Fibroblast of pulmonary artery (primary cell): Measurements from ENCODE around the gene ASPG.

Source experiments
- DNase-seq: peaks from one replicate; pipeline ENCODE4 v3.0.0-alpha.2; 2010; ENCODE audit warnings: low read depth
- H3K4me3 ChIP-seq: replicated peaks from 2 replicates; pipeline ENCODE4 v1.5.1; 2011; ENCODE audit warnings: low read depth, mild to moderate bottlenecking, control low read depth, low read length, moderate library complexity
- TF ChIP-seq, protein P1 (sequence below): IDR thresholded peaks from 2 replicates; pipeline ENCODE4 v1.5.1; 2011; ENCODE audit warnings: mild to moderate bottlenecking, control low read depth, low read length, inconsistent platforms; ENCODE audit errors: missing control alignments

The ASPG gene

DNA sequence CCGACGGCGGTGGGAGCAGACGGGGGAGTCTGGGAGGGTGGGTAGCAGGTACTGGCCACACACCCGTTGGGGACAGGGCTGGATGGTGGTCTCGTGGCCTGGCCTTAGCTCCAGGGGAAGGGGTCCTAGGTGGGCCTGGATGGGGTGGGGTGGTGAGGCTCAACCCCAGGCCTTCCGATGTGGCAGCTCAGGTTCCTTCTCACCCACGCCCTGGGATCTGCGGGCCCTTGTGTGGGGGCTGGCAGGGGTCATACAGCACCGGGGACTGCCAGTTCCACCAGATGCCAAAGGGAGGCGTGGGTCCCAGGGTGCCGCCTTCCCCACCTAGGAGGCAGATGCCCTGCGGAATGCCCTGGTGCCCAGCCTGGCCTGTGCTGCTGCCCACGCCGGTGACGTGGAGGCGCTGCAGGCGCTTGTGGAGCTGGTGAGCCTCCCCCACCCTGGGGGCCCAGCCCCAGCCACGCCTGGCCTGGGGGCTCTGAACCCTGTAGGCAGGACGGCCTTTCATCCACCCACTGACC lies 21.0 kb downstream of the ASPG start:
- no peak for DNase-seq
- TF ChIP-seq, protein P1, sequence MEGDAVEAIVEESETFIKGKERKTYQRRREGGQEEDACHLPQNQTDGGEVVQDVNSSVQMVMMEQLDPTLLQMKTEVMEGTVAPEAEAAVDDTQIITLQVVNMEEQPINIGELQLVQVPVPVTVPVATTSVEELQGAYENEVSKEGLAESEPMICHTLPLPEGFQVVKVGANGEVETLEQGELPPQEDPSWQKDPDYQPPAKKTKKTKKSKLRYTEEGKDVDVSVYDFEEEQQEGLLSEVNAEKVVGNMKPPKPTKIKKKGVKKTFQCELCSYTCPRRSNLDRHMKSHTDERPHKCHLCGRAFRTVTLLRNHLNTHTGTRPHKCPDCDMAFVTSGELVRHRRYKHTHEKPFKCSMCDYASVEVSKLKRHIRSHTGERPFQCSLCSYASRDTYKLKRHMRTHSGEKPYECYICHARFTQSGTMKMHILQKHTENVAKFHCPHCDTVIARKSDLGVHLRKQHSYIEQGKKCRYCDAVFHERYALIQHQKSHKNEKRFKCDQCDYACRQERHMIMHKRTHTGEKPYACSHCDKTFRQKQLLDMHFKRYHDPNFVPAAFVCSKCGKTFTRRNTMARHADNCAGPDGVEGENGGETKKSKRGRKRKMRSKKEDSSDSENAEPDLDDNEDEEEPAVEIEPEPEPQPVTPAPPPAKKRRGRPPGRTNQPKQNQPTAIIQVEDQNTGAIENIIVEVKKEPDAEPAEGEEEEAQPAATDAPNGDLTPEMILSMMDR: no peak
- H3K4me3 ChIP-seq: no peak overlapping the region

DNA sequence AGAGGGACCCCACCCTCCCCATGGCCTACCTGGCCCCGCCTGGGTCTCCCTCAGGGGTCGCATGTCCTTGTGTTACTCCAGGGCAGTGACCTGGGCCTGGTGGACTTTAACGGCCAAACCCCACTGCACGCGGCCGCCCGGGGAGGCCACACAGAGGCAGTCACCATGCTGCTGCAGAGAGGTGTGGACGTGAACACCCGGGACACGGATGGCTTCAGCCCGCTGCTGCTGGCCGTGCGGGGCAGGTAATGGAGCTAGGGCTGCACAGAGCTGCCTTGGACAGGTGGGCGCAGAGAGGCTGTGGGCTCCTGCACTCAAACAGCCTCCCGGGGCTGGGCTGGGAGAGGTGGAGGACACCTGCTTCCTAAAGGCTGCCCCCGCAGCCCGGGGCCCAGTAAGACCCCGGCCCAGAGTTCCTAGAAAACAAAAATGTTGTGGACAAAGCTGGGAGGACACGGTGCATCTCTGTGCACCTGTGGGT lies 21.6 kb downstream of the ASPG start:
- DNase-seq: no peak
- TF ChIP-seq, protein P1: no peak
- H3K4me3 ChIP-seq: no peak overlapping the region

DNA sequence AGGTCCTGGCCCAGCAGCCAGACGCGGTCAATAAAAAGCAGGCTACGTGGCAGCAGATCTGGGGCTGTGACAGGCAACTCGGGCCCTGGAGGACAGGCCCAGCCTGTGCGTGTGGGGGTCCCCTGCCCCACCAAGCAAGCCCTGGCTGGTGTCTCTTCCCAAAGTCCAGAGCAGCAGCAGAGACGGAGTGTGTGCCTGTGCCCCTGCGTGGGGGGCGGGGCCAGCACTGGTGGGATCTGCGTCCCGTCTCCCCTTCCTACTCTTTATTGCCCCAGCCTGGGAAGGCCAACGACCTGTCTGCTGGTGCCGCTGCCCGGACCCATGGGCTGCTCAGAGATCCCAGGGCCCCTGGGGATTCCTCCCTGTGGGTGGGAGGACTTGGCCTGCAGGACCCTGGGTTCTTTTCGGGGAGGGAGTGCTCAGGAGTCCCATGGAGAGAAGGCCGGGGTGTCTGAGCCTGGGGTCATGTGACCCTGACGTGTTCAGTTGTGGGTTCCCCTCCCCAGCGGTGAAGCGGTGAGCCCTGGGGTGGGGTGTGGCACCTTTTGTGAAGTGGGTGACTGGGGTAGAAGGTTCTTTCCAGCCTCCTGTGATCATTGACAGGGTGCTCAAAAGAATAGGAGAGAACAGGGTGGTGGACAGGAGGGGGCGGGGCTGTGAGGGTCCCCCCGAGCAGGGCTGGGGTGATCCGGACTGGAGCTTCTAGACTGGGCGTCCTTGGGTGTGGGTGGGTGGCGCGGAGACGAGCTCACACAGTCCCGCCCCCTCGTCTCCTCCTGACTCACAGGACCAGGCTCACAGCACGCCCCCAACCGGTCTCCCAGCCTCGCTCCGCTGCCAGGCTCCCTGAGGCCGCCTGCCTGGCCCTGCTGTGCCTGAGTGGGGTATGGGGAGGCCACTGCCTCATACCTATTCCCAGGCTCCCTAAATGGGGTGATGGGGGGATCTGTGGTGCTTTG lies 22.4 kb downstream of the ASPG start:
- TF ChIP-seq, protein P1: no peak
- H3K4me3 ChIP-seq: no peak overlapping the region
- no peak for DNase-seq

GRCh38 chr14:104108570-104109541 lies 23.4 kb downstream of the ASPG start:
- DNase-seq: no peak
- H3K4me3 ChIP-seq: no peak overlapping the region
- TF ChIP-seq, protein P1: no peak

GRCh38 chr14:104109731-104110361 lies 24.3 kb downstream of the ASPG start:
- no peak overlapping the region for H3K4me3 ChIP-seq
- no peak for DNase-seq

More at GRCh38 chr14:104109731-104110361, 24.3 kb downstream of the ASPG start:
- TF ChIP-seq, protein P1: no peak
